ENCODE data around the gene UBALD1.
A peak's percentile ranks its signal among the peaks of the same experiment; 100 is the strongest.

Gene UBALD1

GRCh38 chr16:4614571-4615383 lies at the start of gene UBALD1:
Gene UBALD1, minus strand, starts transcription at chr16:4614888. Its CDS starts 91 bp downstream, at chr16:4614797.
- in situ Hi-C loops (cut with HindIII; ENCODE audit: low pct_unique_long_range_greater_than_20kb, low sequenced_read_pairs): no loop called here
- peak; percentile 88 to 95 for DNase-seq (ENCODE audit: low read depth in 1 of 2, low spot score in 1 of 2)
- TF ChIP-seq JUND (IDR thresholded peaks at IDR 0.05; ENCODE audit: low read depth): no peak

- no peak for TF ChIP-seq JUND (IDR thresholded peaks at IDR 0.05; ENCODE audit: low read depth)
- DNase-seq (ENCODE audit: low read depth in 1 of 2, low spot score in 1 of 2): no peak
- in situ Hi-C loops (cut with HindIII; ENCODE audit: low pct_unique_long_range_greater_than_20kb, low sequenced_read_pairs): no loop called here
Measured at GRCh38 chr16:4663777-4664465, 49.2 kb upstream of the UBALD1 start.

- DNase-seq (ENCODE audit: low read depth in 1 of 2, low spot score in 1 of 2): no peak
- no peak for TF ChIP-seq JUND (IDR thresholded peaks at IDR 0.05; ENCODE audit: low read depth)
- in situ Hi-C loops (cut with HindIII; ENCODE audit: low pct_unique_long_range_greater_than_20kb, low sequenced_read_pairs): no loop called here
Measured at GRCh38 chr16:4663465-4663776, 48.7 kb upstream of the UBALD1 start.

- TF ChIP-seq JUND (IDR thresholded peaks at IDR 0.05; ENCODE audit: low read depth): no peak
- DNase-seq (ENCODE audit: low read depth in 1 of 2, low spot score in 1 of 2): no peak
- in situ Hi-C loops (cut with HindIII; ENCODE audit: low pct_unique_long_range_greater_than_20kb, low sequenced_read_pairs): no loop called here
Measured at GRCh38 chr16:4661661-4662060, 47.0 kb upstream of the UBALD1 start.

- TF ChIP-seq JUND (IDR thresholded peaks at IDR 0.05; ENCODE audit: low read depth): no peak
- DNase-seq (ENCODE audit: low read depth in 1 of 2, low spot score in 1 of 2): no peak
- in situ Hi-C loops (cut with HindIII; ENCODE audit: low pct_unique_long_range_greater_than_20kb, low sequenced_read_pairs): no loop called here
Measured at GRCh38 chr16:4660454-4661007, 45.8 kb upstream of the UBALD1 start.

- in situ Hi-C loops (cut with HindIII; ENCODE audit: low pct_unique_long_range_greater_than_20kb, low sequenced_read_pairs): no loop called here
- DNase-seq (ENCODE audit: low read depth in 1 of 2, low spot score in 1 of 2): no peak
- TF ChIP-seq JUND (IDR thresholded peaks at IDR 0.05; ENCODE audit: low read depth): no peak
Measured at GRCh38 chr16:4659363-4660353, 45.0 kb upstream of the UBALD1 start.

GRCh38 chr16:4656695-4657686 lies 42.3 kb upstream of the UBALD1 start:
- DNase-seq (ENCODE audit: low read depth in 1 of 2, low spot score in 1 of 2): no peak
- in situ Hi-C loops (cut with HindIII; ENCODE audit: low pct_unique_long_range_greater_than_20kb, low sequenced_read_pairs): no loop called here
- TF ChIP-seq JUND (IDR thresholded peaks at IDR 0.05; ENCODE audit: low read depth): no peak

GRCh38 chr16:4656221-4656620 lies 41.5 kb upstream of the UBALD1 start:
- in situ Hi-C loops (cut with HindIII; ENCODE audit: low pct_unique_long_range_greater_than_20kb, low sequenced_read_pairs): no loop called here
- TF ChIP-seq JUND (IDR thresholded peaks at IDR 0.05; ENCODE audit: low read depth): no peak
- no peak for DNase-seq (ENCODE audit: low read depth in 1 of 2, low spot score in 1 of 2)

- in situ Hi-C loops (cut with HindIII; ENCODE audit: low pct_unique_long_range_greater_than_20kb, low sequenced_read_pairs): no loop called here
- no peak for TF ChIP-seq JUND (IDR thresholded peaks at IDR 0.05; ENCODE audit: low read depth)
- no peak for DNase-seq (ENCODE audit: low read depth in 1 of 2, low spot score in 1 of 2)
Measured at GRCh38 chr16:4655801-4656200, 41.1 kb upstream of the UBALD1 start.

GRCh38 chr16:4654964-4655590 lies 40.4 kb upstream of the UBALD1 start:
- DNase-seq (ENCODE audit: low read depth in 1 of 2, low spot score in 1 of 2): no peak
- no peak for TF ChIP-seq JUND (IDR thresholded peaks at IDR 0.05; ENCODE audit: low read depth)
- in situ Hi-C loops (cut with HindIII; ENCODE audit: low pct_unique_long_range_greater_than_20kb, low sequenced_read_pairs): no loop called here
